ENCODE measurements around the gene PPP1R3F.

GRCh38 chrX:49269010-49269766, 405 bp upstream of the PPP1R3F start:
- TF ChIP-seq EZH2 (IDR thresholded peaks at IDR 0.05) (no peak), POLR2AphosphoS5 (IDR thresholded peaks at IDR 0.05; ENCODE audit: borderline replicate concordance, low read depth, low read length) (peak; percentile 75), FOXP2 (optimal IDR thresholded peaks at IDR 0.05; ENCODE audit: control extremely low read depth, extremely low read length, insufficient read depth) (no peak)

Measured in SK-N-MC (cell line).